Measurements from ENCODE around the gene LNX1.

The LNX1 gene

GRCh38 chr4:53499791-53500190, 91.5 kb downstream of the LNX1 start:
- Mint-ChIP-seq H3K36me3 (ENCODE audit: insufficient read depth) (no peaks in the 10 kb centered on the region), H3K27me3 (no peaks in the 10 kb centered on the region), H3K27ac (ENCODE audit: low read depth) (no peak overlapping the region), H3K4me3 (no peak overlapping the region), H3K9me3 (no peaks in the 10 kb centered on the region), H3K4me1 (no peaks in the 10 kb centered on the region)
- no peak for DNase-seq (ENCODE audit: low spot score in 2 of 2)
- no peak for ATAC-seq (replicated peaks; ENCODE audit: extremely low read depth, poor library complexity, severe bottlenecking)

- H3K27me3 Mint-ChIP-seq: no peaks in the 10 kb centered on the region
- no peak for ATAC-seq (replicated peaks; ENCODE audit: extremely low read depth, poor library complexity, severe bottlenecking)
- H3K4me3 Mint-ChIP-seq: no peak overlapping the region
- H3K9me3 Mint-ChIP-seq: no peaks in the 10 kb centered on the region
- no peaks in the 10 kb centered on the region for H3K4me1 Mint-ChIP-seq
- no peak for DNase-seq (ENCODE audit: low spot score in 2 of 2)
- no peaks in the 10 kb centered on the region for H3K36me3 Mint-ChIP-seq (ENCODE audit: insufficient read depth)
- H3K27ac Mint-ChIP-seq (ENCODE audit: low read depth): no peak overlapping the region
These were observed 92.6 kb downstream of the LNX1 start for GRCh38 chr4:53498706-53499105.

DNA sequence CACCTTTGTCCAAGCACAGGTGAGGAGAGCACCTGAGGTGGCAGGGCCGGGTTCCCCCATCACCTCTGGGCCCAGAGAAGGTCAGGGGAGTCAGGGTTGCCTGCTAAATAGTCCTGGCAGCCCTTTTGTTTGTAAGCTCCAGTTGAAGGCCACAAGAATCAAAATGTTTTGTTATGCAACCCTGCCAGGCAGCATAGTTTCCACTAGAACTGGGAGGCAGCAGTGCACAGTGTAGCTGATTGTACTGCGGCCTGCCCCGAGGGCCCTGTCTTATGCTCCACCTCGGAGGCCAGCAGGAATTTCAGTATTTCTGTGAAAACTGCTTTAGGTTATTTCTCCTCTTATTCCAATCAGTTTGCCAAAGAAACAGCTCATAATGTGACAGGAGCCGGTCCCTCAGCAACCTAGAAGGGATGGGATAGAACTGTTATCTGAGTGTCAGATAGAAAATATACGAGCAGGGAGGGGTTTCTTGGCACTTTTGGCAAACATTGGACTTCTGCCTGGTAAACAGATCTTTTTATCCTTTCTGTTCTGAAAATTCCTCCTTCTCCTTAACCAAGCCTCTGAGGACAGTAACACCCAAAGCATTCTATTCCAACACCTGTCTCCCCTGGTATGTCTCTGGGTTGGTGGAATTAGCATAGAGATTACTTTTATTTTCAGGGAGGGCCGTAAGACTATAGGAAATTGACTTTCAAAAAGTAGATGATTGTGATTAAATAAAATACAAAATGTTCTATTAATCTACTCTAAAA, 93.6 kb downstream of the LNX1 start:
- H3K4me1 Mint-ChIP-seq: no peaks in the 10 kb centered on the region
- H3K4me3 Mint-ChIP-seq: no peak overlapping the region
- no peak overlapping the region for H3K27ac Mint-ChIP-seq (ENCODE audit: low read depth)
- DNase-seq (ENCODE audit: low spot score in 2 of 2): no peak
- H3K27me3 Mint-ChIP-seq: peaks cover 3% of the 10 kb centered on the region
- H3K36me3 Mint-ChIP-seq (ENCODE audit: insufficient read depth): no peaks in the 10 kb centered on the region
- no peak for ATAC-seq (replicated peaks; ENCODE audit: extremely low read depth, poor library complexity, severe bottlenecking)
- H3K9me3 Mint-ChIP-seq: no peaks in the 10 kb centered on the region

- DNase-seq (ENCODE audit: low spot score in 2 of 2) (no peak), ATAC-seq (replicated peaks; ENCODE audit: extremely low read depth, poor library complexity, severe bottlenecking) (no peak)
- Mint-ChIP-seq H3K4me3 (no peak overlapping the region), H3K27me3 (peaks cover 12% of the 10 kb centered on the region), H3K27ac (ENCODE audit: low read depth) (no peak overlapping the region), H3K4me1 (no peaks in the 10 kb centered on the region), H3K36me3 (ENCODE audit: insufficient read depth) (no peaks in the 10 kb centered on the region), H3K9me3 (no peaks in the 10 kb centered on the region)
These were observed 96.4 kb downstream of the LNX1 start for GRCh38 chr4:53494851-53495250.

DNA sequence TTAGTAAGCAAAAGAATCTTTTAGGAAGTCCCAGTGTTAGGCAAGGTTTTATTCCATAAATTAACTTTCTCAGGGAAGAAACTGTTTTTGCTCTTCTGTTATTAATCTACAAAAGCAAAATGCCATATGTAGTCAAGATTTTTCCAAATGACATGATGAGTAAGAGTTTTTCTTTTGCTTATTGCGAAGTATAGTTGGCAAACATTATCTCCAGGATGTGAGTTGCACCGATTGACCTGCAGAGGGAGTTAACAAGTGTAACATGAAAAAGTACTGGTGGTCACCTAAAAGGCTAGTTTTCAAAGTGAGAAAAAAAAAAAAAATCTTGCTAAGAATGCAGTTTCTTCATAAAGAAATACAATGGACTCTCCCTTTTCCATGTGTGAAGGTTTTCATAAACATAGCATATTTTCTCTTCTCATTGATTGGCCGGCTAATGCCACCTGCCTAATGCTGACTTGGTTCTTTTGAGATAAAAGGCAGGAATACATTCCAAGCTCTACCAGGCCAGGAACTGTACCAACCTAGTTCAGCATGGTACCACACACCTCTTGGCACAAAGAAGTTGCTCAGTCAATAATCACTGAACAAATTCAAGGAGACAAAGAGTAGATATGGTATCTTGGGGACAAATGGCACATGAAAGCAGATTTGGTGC, 100.2 kb downstream of the LNX1 start:
- H3K27me3 Mint-ChIP-seq: peaks cover 42% of the 10 kb centered on the region
- ATAC-seq (replicated peaks; ENCODE audit: extremely low read depth, poor library complexity, severe bottlenecking) (no peak), DNase-seq (ENCODE audit: low spot score in 2 of 2) (no peak)
- no peak overlapping the region for H3K4me3 Mint-ChIP-seq
- H3K27ac Mint-ChIP-seq (ENCODE audit: low read depth): no peak overlapping the region
- H3K9me3 Mint-ChIP-seq: no peaks in the 10 kb centered on the region
- no peaks in the 10 kb centered on the region for H3K4me1 Mint-ChIP-seq
- H3K36me3 Mint-ChIP-seq (ENCODE audit: insufficient read depth): no peaks in the 10 kb centered on the region

GRCh38 chr4:53490161-53490956, 100.9 kb downstream of the LNX1 start:
- ATAC-seq (replicated peaks; ENCODE audit: extremely low read depth, poor library complexity, severe bottlenecking) (no peak), DNase-seq (ENCODE audit: low spot score in 2 of 2) (no peak)
- Mint-ChIP-seq H3K4me1 (no peaks in the 10 kb centered on the region), H3K4me3 (no peak overlapping the region), H3K27me3 (peaks cover 49% of the 10 kb centered on the region), H3K27ac (ENCODE audit: low read depth) (no peak overlapping the region), H3K9me3 (no peaks in the 10 kb centered on the region), H3K36me3 (ENCODE audit: insufficient read depth) (no peaks in the 10 kb centered on the region)

GRCh38 chr4:53489279-53489889, 101.9 kb downstream of the LNX1 start:
- Mint-ChIP-seq H3K4me3 (no peak overlapping the region), H3K27me3 (peaks cover 59% of the 10 kb centered on the region), H3K27ac (ENCODE audit: low read depth) (no peak overlapping the region), H3K9me3 (no peaks in the 10 kb centered on the region), H3K36me3 (ENCODE audit: insufficient read depth) (no peaks in the 10 kb centered on the region), H3K4me1 (no peaks in the 10 kb centered on the region)
- DNase-seq (ENCODE audit: low spot score in 2 of 2): no peak
- ATAC-seq (replicated peaks; ENCODE audit: extremely low read depth, poor library complexity, severe bottlenecking): no peak

DNA sequence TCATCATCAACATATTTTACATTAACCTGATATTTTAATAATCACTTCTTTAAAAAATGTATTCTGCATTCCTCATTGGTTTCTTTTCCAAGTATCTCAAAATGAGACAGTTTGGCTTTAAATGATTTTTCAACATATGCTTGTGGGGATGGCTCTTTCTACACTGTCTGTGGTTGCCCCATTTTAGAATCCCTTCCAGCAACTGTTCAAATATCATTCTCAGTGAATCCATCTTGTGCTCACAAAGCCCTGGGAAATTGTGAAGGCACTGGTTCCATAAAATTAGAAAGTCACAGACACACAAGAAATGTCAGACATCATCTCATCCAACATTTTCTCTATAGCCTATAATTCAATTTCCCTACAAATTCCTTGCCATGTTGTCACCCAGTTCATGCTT, 103.5 kb downstream of the LNX1 start:
- no peak for ATAC-seq (replicated peaks; ENCODE audit: extremely low read depth, poor library complexity, severe bottlenecking)
- Mint-ChIP-seq H3K4me1 (no peaks in the 10 kb centered on the region), H3K27me3 (peaks cover 72% of the 10 kb centered on the region), H3K36me3 (ENCODE audit: insufficient read depth) (no peaks in the 10 kb centered on the region), H3K4me3 (no peak overlapping the region), H3K9me3 (no peaks in the 10 kb centered on the region), H3K27ac (ENCODE audit: low read depth) (no peak overlapping the region)
- no peak for DNase-seq (ENCODE audit: low spot score in 2 of 2)

GRCh38 chr4:53485658-53486040, 105.6 kb downstream of the LNX1 start:
- H3K27ac Mint-ChIP-seq (ENCODE audit: low read depth): no peak overlapping the region
- H3K4me3 Mint-ChIP-seq: no peak overlapping the region
- ATAC-seq (replicated peaks; ENCODE audit: extremely low read depth, poor library complexity, severe bottlenecking) (no peak), DNase-seq (ENCODE audit: low spot score in 2 of 2) (no peak)
- H3K4me1 Mint-ChIP-seq: no peaks in the 10 kb centered on the region
- no peaks in the 10 kb centered on the region for H3K36me3 Mint-ChIP-seq (ENCODE audit: insufficient read depth)
- peaks cover 83% of the 10 kb centered on the region for H3K27me3 Mint-ChIP-seq
- no peaks in the 10 kb centered on the region for H3K9me3 Mint-ChIP-seq

GRCh38 chr4:53484911-53485657, 106.2 kb downstream of the LNX1 start:
- H3K36me3 Mint-ChIP-seq (ENCODE audit: insufficient read depth): no peaks in the 10 kb centered on the region
- no peak for DNase-seq (ENCODE audit: low spot score in 2 of 2)
- no peak for ATAC-seq (replicated peaks; ENCODE audit: extremely low read depth, poor library complexity, severe bottlenecking)
- H3K4me3 Mint-ChIP-seq: no peak overlapping the region
- peaks cover 83% of the 10 kb centered on the region for H3K27me3 Mint-ChIP-seq
- H3K4me1 Mint-ChIP-seq: no peaks in the 10 kb centered on the region
- H3K27ac Mint-ChIP-seq (ENCODE audit: low read depth): no peak overlapping the region
- H3K9me3 Mint-ChIP-seq: no peaks in the 10 kb centered on the region

DNA sequence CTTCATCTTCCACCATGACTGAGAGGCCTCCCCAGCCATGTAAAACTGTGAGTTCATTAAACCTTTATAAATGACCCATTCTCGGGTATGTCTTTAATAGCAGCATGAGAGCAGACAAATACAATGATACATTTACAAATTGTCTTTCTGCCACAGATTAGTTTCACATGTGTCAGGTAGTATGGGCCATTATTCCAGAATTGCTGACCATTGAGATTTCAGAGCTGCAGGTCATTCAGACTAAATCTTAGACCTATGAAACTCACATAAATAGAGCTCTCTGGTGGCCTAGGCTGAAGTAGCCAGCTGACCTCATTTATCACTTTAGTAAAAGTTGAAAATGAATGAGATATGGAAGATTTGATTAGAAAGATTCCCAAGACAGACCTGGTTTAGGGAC, 108.0 kb downstream of the LNX1 start:
- no peaks in the 10 kb centered on the region for H3K36me3 Mint-ChIP-seq (ENCODE audit: insufficient read depth)
- H3K4me1 Mint-ChIP-seq: no peaks in the 10 kb centered on the region
- DNase-seq (ENCODE audit: low spot score in 2 of 2) (no peak), ATAC-seq (replicated peaks; ENCODE audit: extremely low read depth, poor library complexity, severe bottlenecking) (no peak)
- no peak overlapping the region for H3K27ac Mint-ChIP-seq (ENCODE audit: low read depth)
- H3K4me3 Mint-ChIP-seq: no peak overlapping the region
- H3K9me3 Mint-ChIP-seq: no peaks in the 10 kb centered on the region
- H3K27me3 Mint-ChIP-seq: peaks cover 72% of the 10 kb centered on the region

GRCh38 chr4:53481586-53481985, 109.7 kb downstream of the LNX1 start:
- Mint-ChIP-seq H3K4me3 (no peak overlapping the region), H3K36me3 (ENCODE audit: insufficient read depth) (no peaks in the 10 kb centered on the region), H3K4me1 (no peaks in the 10 kb centered on the region), H3K9me3 (no peaks in the 10 kb centered on the region), H3K27me3 (peaks cover 57% of the 10 kb centered on the region), H3K27ac (ENCODE audit: low read depth) (no peak overlapping the region)
- DNase-seq (ENCODE audit: low spot score in 2 of 2) (no peak), ATAC-seq (replicated peaks; ENCODE audit: extremely low read depth, poor library complexity, severe bottlenecking) (no peak)
